ENCODE results near the gene RPUSD1. TPM values are rescaled to one million over a fixed set of nuclear protein-coding genes. Genes with fewer than 3 reads are reported as not detected.

The RPUSD1 gene
- total and polyA plus RNA-seq, 2 donors (not counting 1 experiment from before 2014, with no cell fraction given) = 8.2 to 16.2 TPM

DNA sequence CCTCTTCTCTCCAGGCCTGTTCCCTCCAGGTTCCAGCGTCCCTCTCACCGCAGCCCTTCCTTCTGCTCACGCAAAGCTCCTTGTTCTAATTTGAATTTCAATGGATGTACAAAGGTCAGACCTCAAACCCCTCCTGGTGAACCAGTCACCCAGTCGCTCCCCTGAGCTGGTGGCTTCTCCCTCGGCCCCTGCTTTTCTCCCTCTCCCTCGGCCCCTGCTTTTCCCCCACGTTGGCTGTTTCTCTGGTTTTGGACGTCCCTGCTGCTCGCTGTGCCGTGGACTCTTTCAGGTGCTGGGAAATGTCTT is 36.2 kb downstream of the RPUSD1 start:
- DNase-seq (ENCODE audit: low read depth in 2 of 2) = no peak
- no peak overlapping the region for H3K9ac ChIP-seq (ENCODE audit: insufficient read depth, low read length)
- H3K4me2 ChIP-seq (ENCODE audit: extremely low read depth, insufficient read depth, low read length) = no peak overlapping the region
- H3K79me2 ChIP-seq (ENCODE audit: control insufficient read depth, insufficient read depth, low read length) = no peaks in the 10 kb centered on the region
- no peaks in the 10 kb centered on the region for H3K4me1 ChIP-seq (ENCODE audit: control insufficient read depth, extremely low read depth, insufficient read depth, low read length)
- no peaks in the 10 kb centered on the region for H3K36me3 ChIP-seq (ENCODE audit: control insufficient read depth, insufficient read depth, low read length)
- H3K27ac ChIP-seq (ENCODE audit: insufficient read depth, low read length) = no peak overlapping the region
- no peaks in the 10 kb centered on the region for H3K9me3 ChIP-seq (ENCODE audit: control insufficient read depth, insufficient read depth, low read depth, low read length)
- TF ChIP-seq, protein P1, sequence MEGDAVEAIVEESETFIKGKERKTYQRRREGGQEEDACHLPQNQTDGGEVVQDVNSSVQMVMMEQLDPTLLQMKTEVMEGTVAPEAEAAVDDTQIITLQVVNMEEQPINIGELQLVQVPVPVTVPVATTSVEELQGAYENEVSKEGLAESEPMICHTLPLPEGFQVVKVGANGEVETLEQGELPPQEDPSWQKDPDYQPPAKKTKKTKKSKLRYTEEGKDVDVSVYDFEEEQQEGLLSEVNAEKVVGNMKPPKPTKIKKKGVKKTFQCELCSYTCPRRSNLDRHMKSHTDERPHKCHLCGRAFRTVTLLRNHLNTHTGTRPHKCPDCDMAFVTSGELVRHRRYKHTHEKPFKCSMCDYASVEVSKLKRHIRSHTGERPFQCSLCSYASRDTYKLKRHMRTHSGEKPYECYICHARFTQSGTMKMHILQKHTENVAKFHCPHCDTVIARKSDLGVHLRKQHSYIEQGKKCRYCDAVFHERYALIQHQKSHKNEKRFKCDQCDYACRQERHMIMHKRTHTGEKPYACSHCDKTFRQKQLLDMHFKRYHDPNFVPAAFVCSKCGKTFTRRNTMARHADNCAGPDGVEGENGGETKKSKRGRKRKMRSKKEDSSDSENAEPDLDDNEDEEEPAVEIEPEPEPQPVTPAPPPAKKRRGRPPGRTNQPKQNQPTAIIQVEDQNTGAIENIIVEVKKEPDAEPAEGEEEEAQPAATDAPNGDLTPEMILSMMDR (conservative IDR thresholded peaks at IDR 0.05 in 1 of 2, IDR thresholded peaks at IDR 0.05 in 1 of 2; ENCODE audit: low read depth in 1 of 2, low read length in 2 of 2) = no peak
- TF ChIP-seq EZH2 (IDR thresholded peaks at IDR 0.05; ENCODE audit: low read length, missing control alignments) = no peak
- H3K27me3 ChIP-seq (ENCODE audit: control insufficient read depth, insufficient read depth, low read length) = peaks cover 9% of the 10 kb centered on the region
- H2AFZ ChIP-seq (ENCODE audit: low read length) = no peak overlapping the region
- H3K4me3 ChIP-seq (replicated peaks in 1 of 4; ENCODE audit: control extremely low read depth in 1 of 4, insufficient read depth in 1 of 4, low read depth in 3 of 4, low read length in 4 of 4) = no peak overlapping the region
- no peaks in the 10 kb centered on the region for H4K20me1 ChIP-seq (ENCODE audit: control insufficient read depth, extremely low read depth, insufficient read depth, low read length)

DNA sequence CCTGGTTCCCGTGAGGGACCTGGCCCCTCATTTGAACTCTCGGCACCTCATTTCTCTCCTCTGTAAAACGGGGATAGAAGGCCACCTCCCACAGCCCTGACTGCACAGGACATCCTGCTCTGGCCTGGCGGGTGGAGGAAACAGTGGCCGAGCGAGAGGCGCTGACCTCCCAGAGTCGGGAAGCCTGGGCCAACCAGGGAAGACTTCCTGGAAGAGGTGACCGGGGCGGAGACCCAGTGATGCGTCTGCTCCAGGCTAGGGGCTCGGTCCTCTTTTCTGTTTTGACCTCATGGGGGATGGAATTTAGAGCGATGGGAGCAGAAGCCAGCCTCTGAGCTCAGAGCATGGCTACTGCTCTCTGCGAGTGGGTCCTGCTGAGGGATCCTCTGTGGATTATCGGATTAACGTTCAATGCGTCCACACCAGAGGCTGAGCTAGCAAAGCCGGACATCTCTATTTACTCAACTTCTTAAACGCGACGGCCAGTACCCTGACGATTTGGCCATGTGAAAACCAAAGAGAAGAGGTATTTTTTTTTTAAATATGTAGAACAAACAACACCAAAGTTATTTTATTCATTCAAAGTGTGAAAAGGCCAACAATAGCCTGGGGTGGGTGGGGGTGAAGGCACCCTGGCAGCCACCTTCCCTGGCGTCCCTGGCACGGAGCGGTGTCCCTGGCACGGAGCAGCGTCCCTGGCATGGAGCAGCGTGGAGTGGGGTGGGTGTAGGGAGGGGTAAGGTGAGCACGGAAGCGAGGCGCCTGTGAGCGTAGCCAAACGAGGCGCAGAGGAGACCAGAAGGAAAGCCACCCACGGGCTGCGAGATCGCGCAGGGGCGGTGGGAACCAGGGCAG is 36.8 kb downstream of the RPUSD1 start:
- TF ChIP-seq EZH2 (IDR thresholded peaks at IDR 0.05; ENCODE audit: low read length, missing control alignments) = no peak
- TF ChIP-seq, protein P1 (conservative IDR thresholded peaks at IDR 0.05 in 1 of 2, IDR thresholded peaks at IDR 0.05 in 1 of 2; ENCODE audit: low read depth in 1 of 2, low read length in 2 of 2) = no peak
- Histone ChIP-seq H3K9ac (ENCODE audit: insufficient read depth, low read length) (no peak overlapping the region), H3K4me2 (ENCODE audit: extremely low read depth, insufficient read depth, low read length) (no peak overlapping the region), H4K20me1 (ENCODE audit: control insufficient read depth, extremely low read depth, insufficient read depth, low read length) (no peaks in the 10 kb centered on the region), H3K9me3 (ENCODE audit: control insufficient read depth, insufficient read depth, low read depth, low read length) (no peaks in the 10 kb centered on the region), H3K36me3 (ENCODE audit: control insufficient read depth, insufficient read depth, low read length) (no peaks in the 10 kb centered on the region), H3K27me3 (ENCODE audit: control insufficient read depth, insufficient read depth, low read length) (peaks cover 9% of the 10 kb centered on the region), H2AFZ (ENCODE audit: low read length) (no peak overlapping the region), H3K4me3 (replicated peaks in 1 of 4; ENCODE audit: control extremely low read depth in 1 of 4, insufficient read depth in 1 of 4, low read depth in 3 of 4, low read length in 4 of 4) (no peak overlapping the region), H3K4me1 (ENCODE audit: control insufficient read depth, extremely low read depth, insufficient read depth, low read length) (no peaks in the 10 kb centered on the region), H3K27ac (ENCODE audit: insufficient read depth, low read length) (no peak overlapping the region), H3K79me2 (ENCODE audit: control insufficient read depth, insufficient read depth, low read length) (no peaks in the 10 kb centered on the region)
- no peak for DNase-seq (ENCODE audit: low read depth in 2 of 2)

DNA sequence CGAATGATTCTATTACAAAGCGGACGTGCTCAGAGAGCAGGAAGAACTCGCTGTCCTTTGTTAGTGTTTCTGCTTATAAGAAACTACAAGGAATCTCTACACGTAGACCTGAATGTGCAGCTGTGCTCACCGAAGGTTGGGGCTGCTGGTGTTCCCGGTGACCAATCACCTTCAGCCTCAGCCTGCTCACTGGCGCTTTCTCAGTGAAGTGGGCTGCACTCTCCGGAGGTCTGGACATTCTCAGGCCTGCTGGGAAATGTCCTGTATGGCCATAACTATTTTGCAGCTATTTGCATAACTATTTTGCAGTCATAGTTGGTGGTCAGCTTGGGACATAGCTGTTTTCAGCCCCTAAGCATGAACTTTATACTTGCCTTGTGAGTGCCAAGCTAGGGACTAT is 37.7 kb downstream of the RPUSD1 start:
- DNase-seq (ENCODE audit: low read depth in 2 of 2) = no peak
- no peak overlapping the region for H3K9ac ChIP-seq (ENCODE audit: insufficient read depth, low read length)
- no peak overlapping the region for H3K4me2 ChIP-seq (ENCODE audit: extremely low read depth, insufficient read depth, low read length)
- H3K27me3 ChIP-seq (ENCODE audit: control insufficient read depth, insufficient read depth, low read length) = peaks cover 9% of the 10 kb centered on the region
- no peak overlapping the region for H3K4me3 ChIP-seq (replicated peaks in 1 of 4; ENCODE audit: control extremely low read depth in 1 of 4, insufficient read depth in 1 of 4, low read depth in 3 of 4, low read length in 4 of 4)
- no peak overlapping the region for H2AFZ ChIP-seq (ENCODE audit: low read length)
- no peaks in the 10 kb centered on the region for H3K79me2 ChIP-seq (ENCODE audit: control insufficient read depth, insufficient read depth, low read length)
- TF ChIP-seq, protein P1 (conservative IDR thresholded peaks at IDR 0.05 in 1 of 2, IDR thresholded peaks at IDR 0.05 in 1 of 2; ENCODE audit: low read depth in 1 of 2, low read length in 2 of 2) = no peak
- TF ChIP-seq EZH2 (IDR thresholded peaks at IDR 0.05; ENCODE audit: low read length, missing control alignments) = no peak
- H3K36me3 ChIP-seq (ENCODE audit: control insufficient read depth, insufficient read depth, low read length) = no peaks in the 10 kb centered on the region
- no peaks in the 10 kb centered on the region for H3K9me3 ChIP-seq (ENCODE audit: control insufficient read depth, insufficient read depth, low read depth, low read length)
- no peaks in the 10 kb centered on the region for H4K20me1 ChIP-seq (ENCODE audit: control insufficient read depth, extremely low read depth, insufficient read depth, low read length)
- no peaks in the 10 kb centered on the region for H3K4me1 ChIP-seq (ENCODE audit: control insufficient read depth, extremely low read depth, insufficient read depth, low read length)
- no peak overlapping the region for H3K27ac ChIP-seq (ENCODE audit: insufficient read depth, low read length)

All from fibroblast of lung (primary cell).